Hepatocyte (in vitro differentiated cells): ENCODE data around the gene FAM180A.

Experiments
- EZH2 ChIP-seq: fragments of 200-600 bp; sonication (generic); IDR thresholded peaks from 2 replicates; pipeline ENCODE4 v1.6.1; 2016; ENCODE audit warnings: antibody characterized with exemption, mild to moderate bottlenecking, borderline replicate concordance
- EZH2phosphoT487 ChIP-seq: fragments of 200-600 bp; sonication (generic); IDR thresholded peaks from one replicate; pipeline ENCODE4 v1.6.1; 2018; ENCODE audit warnings: antibody characterized with exemption, mild to moderate bottlenecking, low read depth, moderate library complexity; ENCODE audit not compliant: unreplicated experiment, severe bottlenecking
- TF ChIP-seq, protein P1 (sequence below): fragments of 200-600 bp; sonication (generic); IDR thresholded peaks from 2 replicates; pipeline ENCODE4 v1.5.1; 2016; ENCODE audit warnings: antibody characterized with exemption, mild to moderate bottlenecking; ENCODE audit not compliant: poor library complexity

DNA sequence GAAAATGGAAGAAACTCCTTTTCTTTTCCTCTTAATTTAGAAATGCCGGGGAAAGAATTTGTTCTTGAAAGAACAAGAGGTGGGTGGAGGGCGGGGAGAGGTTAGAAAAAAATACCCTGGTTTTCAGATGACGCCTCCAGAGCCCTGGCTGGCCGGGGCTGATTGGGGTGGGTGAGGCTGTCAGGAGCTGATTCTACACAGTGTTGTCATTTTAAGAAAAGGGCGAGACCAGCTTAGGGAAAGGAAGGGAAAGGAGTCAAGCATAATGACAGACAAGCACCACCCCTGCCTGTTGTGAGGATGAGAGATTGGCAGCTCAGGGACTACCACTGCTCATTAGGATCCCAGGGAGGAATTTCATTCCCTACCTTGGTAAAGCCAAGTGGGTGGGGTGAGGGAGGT, 9.9 kb upstream of the FAM180A start:
- TF ChIP-seq, protein P1, sequence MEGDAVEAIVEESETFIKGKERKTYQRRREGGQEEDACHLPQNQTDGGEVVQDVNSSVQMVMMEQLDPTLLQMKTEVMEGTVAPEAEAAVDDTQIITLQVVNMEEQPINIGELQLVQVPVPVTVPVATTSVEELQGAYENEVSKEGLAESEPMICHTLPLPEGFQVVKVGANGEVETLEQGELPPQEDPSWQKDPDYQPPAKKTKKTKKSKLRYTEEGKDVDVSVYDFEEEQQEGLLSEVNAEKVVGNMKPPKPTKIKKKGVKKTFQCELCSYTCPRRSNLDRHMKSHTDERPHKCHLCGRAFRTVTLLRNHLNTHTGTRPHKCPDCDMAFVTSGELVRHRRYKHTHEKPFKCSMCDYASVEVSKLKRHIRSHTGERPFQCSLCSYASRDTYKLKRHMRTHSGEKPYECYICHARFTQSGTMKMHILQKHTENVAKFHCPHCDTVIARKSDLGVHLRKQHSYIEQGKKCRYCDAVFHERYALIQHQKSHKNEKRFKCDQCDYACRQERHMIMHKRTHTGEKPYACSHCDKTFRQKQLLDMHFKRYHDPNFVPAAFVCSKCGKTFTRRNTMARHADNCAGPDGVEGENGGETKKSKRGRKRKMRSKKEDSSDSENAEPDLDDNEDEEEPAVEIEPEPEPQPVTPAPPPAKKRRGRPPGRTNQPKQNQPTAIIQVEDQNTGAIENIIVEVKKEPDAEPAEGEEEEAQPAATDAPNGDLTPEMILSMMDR = no peak
- TF ChIP-seq EZH2phosphoT487 (no peak), EZH2 (no peak)
